Peyer's patch (tissue), 4 donors: ENCODE measurements around the gene TLL2.

Experiments used
- CTCF ChIP-seq, 6 experiments: fragments of 450-650 bp in 4 of 6; fragments of 200-600 bp in 2 of 6; sonication (generic) in 1 of 6; IDR thresholded peaks; one replicate each; pipeline ENCODE4 v1.5.1; 2017 to 2019; ENCODE audit warnings: antibody characterized with exemption in 6 of 6, mild to moderate bottlenecking in 3 of 6, moderate library complexity in 1 of 6
- POLR2A ChIP-seq, 2 donors: fragments of 450-650 bp; IDR thresholded peaks; one replicate each; pipeline ENCODE4 v1.5.1; 2017; ENCODE audit warnings: antibody characterized with exemption in 2 of 2, mild to moderate bottlenecking in 2 of 2, moderate library complexity in 2 of 2

DNA sequence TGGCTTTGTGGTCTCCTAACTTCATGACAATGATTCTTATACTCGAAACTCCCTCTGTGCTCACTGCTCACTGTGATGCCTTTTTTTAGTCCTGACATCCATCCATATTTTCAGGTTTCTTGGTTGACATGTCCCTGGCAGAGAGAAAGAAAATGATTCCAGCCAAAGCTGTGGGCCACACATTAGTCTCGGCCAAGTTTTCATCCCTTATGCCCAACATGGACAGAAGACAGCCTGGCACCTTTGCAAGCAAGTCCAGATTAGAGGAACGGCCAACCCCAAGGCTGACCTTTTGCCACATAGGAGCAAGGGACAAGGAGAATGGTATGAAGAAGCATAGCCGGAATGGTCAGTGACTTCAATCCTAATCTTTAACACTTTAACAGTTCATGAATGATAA is 146.3 kb downstream of the TLL2 start:
- TF ChIP-seq CTCF (IDR thresholded peaks at IDR 0.05) (no peak), POLR2A (IDR thresholded peaks at IDR 0.05) (no peak)
